ENCODE measurements around the gene BEGAIN. TPM values are rescaled to one million over a fixed set of nuclear protein-coding genes. Genes with fewer than 3 reads are reported as not detected.
A peak's percentile ranks its signal among the peaks of the same experiment; 100 is the strongest.

Gene BEGAIN
- total RNA-seq, 2 donors from 2014 or later: 0.91 to 1.3 TPM

GRCh38 chr14:100570726-100571454 is 16.3 kb downstream of the BEGAIN start:
- Histone ChIP-seq H3K27me3 (ENCODE audit: control insufficient read depth, insufficient read depth, low read length, poor library complexity, severe bottlenecking) (peaks cover 57% of the 10 kb centered on the region), H3K4me3 (ENCODE audit: low read length) (no peak overlapping the region), H3K9me3 (ENCODE audit: control insufficient read depth, low read length) (no peaks in the 10 kb centered on the region), H3K27ac (ENCODE audit: low read depth, low read length) (no peak overlapping the region), H3K36me3 (ENCODE audit: control insufficient read depth, insufficient read depth, low read length) (no peaks in the 10 kb centered on the region), H3K4me1 (ENCODE audit: control insufficient read depth, insufficient read depth, low read length) (no peaks in the 10 kb centered on the region), H3K9ac (ENCODE audit: extremely low read depth, low read length, poor library complexity, severe bottlenecking) (no peak overlapping the region)
- no peaks in the 10 kb centered on the region for H3K36me3 Mint-ChIP-seq (ENCODE audit: low read depth)
- TF ChIP-seq, protein P1, sequence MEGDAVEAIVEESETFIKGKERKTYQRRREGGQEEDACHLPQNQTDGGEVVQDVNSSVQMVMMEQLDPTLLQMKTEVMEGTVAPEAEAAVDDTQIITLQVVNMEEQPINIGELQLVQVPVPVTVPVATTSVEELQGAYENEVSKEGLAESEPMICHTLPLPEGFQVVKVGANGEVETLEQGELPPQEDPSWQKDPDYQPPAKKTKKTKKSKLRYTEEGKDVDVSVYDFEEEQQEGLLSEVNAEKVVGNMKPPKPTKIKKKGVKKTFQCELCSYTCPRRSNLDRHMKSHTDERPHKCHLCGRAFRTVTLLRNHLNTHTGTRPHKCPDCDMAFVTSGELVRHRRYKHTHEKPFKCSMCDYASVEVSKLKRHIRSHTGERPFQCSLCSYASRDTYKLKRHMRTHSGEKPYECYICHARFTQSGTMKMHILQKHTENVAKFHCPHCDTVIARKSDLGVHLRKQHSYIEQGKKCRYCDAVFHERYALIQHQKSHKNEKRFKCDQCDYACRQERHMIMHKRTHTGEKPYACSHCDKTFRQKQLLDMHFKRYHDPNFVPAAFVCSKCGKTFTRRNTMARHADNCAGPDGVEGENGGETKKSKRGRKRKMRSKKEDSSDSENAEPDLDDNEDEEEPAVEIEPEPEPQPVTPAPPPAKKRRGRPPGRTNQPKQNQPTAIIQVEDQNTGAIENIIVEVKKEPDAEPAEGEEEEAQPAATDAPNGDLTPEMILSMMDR (conservative IDR thresholded peaks at IDR 0.05): no peak
- H3K4me1 Mint-ChIP-seq: peaks cover 7% of the 10 kb centered on the region
- H3K4me3 Mint-ChIP-seq: no peak overlapping the region
- no peaks in the 10 kb centered on the region for H3K9me3 Mint-ChIP-seq
- DNase-seq: no peak
- no peak overlapping the region for H3K27ac Mint-ChIP-seq
- peaks cover 61% of the 10 kb centered on the region for H3K27me3 Mint-ChIP-seq (ENCODE audit: insufficient read depth)
- 85 to 89% methylated on average over 11 to 23 of the region's 23 CpGs for WGBS, 2 experiments (ENCODE audit: insufficient coverage in 1 of 2, insufficient read length in 1 of 2)

GRCh38 chr14:100569734-100570286 is 17.4 kb downstream of the BEGAIN start:
- H3K4me1 Mint-ChIP-seq: peaks cover 7% of the 10 kb centered on the region
- WGBS, 2 experiments (ENCODE audit: insufficient coverage in 1 of 2, insufficient read length in 1 of 2): 44 to 58% methylated on average over 3 to 12 of the region's 14 CpGs
- no peak for DNase-seq
- no peaks in the 10 kb centered on the region for H3K36me3 Mint-ChIP-seq (ENCODE audit: low read depth)
- H3K27me3 Mint-ChIP-seq (ENCODE audit: insufficient read depth): peaks cover 71% of the 10 kb centered on the region
- H3K9me3 Mint-ChIP-seq: no peaks in the 10 kb centered on the region
- TF ChIP-seq, protein P1 (conservative IDR thresholded peaks at IDR 0.05): no peak
- Histone ChIP-seq H3K9ac (ENCODE audit: extremely low read depth, low read length, poor library complexity, severe bottlenecking) (no peak overlapping the region), H3K27ac (ENCODE audit: low read depth, low read length) (no peak overlapping the region), H3K36me3 (ENCODE audit: control insufficient read depth, insufficient read depth, low read length) (no peaks in the 10 kb centered on the region), H3K4me1 (ENCODE audit: control insufficient read depth, insufficient read depth, low read length) (no peaks in the 10 kb centered on the region), H3K4me3 (ENCODE audit: low read length) (no peak overlapping the region), H3K9me3 (ENCODE audit: control insufficient read depth, low read length) (no peaks in the 10 kb centered on the region), H3K27me3 (ENCODE audit: control insufficient read depth, insufficient read depth, low read length, poor library complexity, severe bottlenecking) (peaks cover 68% of the 10 kb centered on the region)
- peak overlapping the region; percentile 52 for H3K4me3 Mint-ChIP-seq
- no peak overlapping the region for H3K27ac Mint-ChIP-seq

DNA sequence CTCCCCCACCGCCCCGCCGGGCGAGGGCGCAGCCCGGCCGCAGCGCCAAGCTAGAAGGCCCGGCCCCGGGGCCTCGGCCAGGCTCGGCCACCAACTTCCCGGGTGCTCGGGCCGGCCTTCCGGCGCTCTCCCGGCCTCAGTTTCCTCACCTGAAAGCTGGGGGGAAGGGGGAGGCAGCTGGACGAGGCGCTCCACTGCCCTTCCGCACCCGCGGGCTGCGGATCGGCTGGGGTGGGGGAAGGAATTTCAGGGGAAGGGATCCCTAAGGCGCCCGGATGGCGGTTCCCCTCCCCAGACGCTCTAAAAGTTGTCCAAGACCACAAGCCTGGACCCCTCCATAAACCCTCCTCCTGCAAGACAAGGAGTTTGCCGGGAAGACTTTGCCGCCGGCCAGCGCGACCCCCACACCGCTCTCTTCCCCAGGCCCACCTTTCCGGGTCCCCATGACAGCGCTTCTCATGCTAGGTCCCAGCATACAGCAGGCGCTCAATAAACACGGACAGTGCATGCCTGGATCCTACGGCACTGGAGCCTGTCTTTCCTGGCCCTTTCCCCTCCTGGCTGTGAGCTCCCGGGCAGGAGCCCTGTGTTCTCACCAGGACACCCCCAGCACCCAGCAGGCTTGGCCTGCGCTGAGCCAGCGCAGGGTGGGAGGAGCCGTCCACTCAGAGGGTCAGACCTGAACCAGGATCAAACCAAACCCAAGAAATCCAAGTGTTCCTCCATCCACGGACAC is 18.1 kb downstream of the BEGAIN start:
- Mint-ChIP-seq H3K9me3 (no peaks in the 10 kb centered on the region), H3K27me3 (ENCODE audit: insufficient read depth) (peaks cover 74% of the 10 kb centered on the region), H3K36me3 (ENCODE audit: low read depth) (no peaks in the 10 kb centered on the region), H3K4me1 (peaks cover 7% of the 10 kb centered on the region), H3K27ac (no peak overlapping the region), H3K4me3 (peak overlapping the region; percentile 52)
- no peaks in the 10 kb centered on the region for H3K36me3 ChIP-seq (ENCODE audit: control insufficient read depth, insufficient read depth, low read length)
- no peak for DNase-seq
- whole genome bisulfite sequencing, 2 experiments (ENCODE audit: insufficient coverage in 1 of 2, insufficient read length in 1 of 2): 11 to 13% methylated on average over 11 to 45 of the region's 45 CpGs
- H3K27ac ChIP-seq (ENCODE audit: low read depth, low read length): no peak overlapping the region
- H3K27me3 ChIP-seq (ENCODE audit: control insufficient read depth, insufficient read depth, low read length, poor library complexity, severe bottlenecking): peaks cover 74% of the 10 kb centered on the region
- H3K4me3 ChIP-seq (ENCODE audit: low read length): no peak overlapping the region
- TF ChIP-seq, protein P1 (conservative IDR thresholded peaks at IDR 0.05): no peak
- no peak overlapping the region for H3K9ac ChIP-seq (ENCODE audit: extremely low read depth, low read length, poor library complexity, severe bottlenecking)
- H3K9me3 ChIP-seq (ENCODE audit: control insufficient read depth, low read length): no peaks in the 10 kb centered on the region
- no peaks in the 10 kb centered on the region for H3K4me1 ChIP-seq (ENCODE audit: control insufficient read depth, insufficient read depth, low read length)
